NK-92 (cell line): Measurements from ENCODE around the gene IL1RAPL1.

ENCODE experiments used
- DNase-seq: peaks from one replicate; lab custom pipeline; 2025; ENCODE audit not compliant: unreplicated experiment; lab: John Stamatoyannopoulos, UW

The IL1RAPL1 gene

DNA sequence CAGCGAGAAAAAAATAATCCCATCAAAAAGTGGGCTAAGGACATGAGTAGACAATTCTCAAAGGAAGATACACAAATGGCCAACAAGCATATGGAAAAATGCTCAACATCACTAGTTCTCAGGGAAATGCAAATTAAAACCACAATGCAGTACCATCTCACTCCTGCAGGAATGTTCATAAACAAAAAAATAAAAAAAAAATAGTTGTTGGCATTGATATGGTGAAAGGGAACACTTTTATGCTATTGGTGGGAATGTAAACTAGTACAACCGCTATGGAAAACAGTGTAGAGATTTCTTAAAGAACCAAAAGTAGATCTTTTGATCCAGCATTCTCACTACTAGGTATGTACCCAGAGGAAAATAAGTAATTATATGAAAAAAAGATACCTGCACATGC is 1119.8 kb downstream of the IL1RAPL1 start:
- no peak for DNase-seq

DNA sequence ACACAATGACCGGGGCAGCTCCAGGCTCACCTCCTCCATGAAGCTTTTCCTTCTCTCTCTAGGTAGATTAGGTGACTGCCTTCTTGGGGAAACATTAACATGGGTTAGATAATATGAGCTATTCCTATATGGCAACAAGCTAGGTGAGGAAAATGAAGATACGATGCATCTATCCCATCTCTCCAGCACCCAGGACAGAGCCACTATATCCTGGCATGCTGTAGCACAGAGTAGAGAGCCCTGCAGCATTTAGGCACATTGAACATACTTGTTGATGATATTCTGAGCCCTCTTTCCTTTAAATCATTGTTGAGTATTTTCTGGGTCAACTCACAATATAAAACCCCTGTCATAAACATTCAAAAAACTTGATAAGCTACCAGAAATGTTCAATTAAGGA is 1133.9 kb downstream of the IL1RAPL1 start:
- DNase-seq, result no peak

DNA sequence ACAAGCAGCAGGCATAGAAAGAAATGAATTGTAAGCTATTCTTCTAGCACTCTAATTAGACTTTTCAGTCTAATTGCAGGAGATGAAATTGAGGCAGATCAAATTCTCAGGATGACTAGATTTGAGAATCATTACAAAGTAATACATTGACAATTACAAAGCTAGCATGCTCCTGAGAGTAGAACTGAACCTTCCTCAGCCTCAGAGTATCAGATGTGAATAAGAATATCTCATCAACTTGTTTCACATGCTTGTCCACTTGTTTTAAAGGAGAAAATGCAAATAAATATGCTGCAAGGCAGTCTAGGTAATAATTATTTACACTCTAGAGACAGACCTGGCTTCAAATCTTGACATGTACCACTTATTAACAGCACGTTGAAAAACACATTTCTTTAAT is 1137.1 kb downstream of the IL1RAPL1 start:
- DNase-seq, result no peak

DNA sequence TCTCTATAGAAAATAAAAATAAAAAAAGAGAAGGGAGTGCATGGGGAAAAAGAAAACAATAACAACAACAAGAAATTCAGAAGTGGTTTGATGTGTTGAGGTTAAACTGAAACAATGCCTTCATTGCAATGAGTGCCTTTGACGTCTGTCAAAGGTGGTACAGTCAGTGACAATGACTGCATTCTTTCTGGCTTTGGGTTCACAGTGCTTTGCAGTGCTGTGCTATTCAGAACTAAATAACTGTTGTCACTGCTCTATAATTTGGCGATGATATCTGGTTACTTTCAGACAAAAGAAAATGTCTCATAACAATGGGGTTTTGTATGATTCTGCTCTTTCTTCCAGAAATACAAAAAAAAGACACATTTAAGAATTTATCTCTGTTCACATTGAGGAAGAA is 1139.6 kb downstream of the IL1RAPL1 start:
- DNase-seq, result no peak

DNA sequence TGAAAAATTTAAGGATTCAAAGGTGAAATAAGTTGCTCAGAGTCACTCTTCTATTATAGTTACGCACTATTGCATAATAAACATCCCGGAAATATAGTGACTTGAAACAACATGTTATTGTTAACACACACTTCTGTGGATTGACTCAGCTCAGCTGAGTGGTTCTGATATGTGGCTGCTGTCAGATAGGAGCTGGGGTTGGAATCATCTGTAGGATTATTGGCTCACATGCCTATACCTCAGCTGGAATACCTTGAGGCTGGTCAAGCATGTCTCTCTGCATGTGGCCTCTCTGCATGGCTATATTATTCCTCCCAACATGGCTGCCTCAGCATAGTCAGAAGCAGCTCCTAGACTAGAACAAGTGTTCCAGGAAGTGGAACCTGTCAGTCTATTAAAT is 1141.4 kb downstream of the IL1RAPL1 start:
- no peak for DNase-seq

DNA sequence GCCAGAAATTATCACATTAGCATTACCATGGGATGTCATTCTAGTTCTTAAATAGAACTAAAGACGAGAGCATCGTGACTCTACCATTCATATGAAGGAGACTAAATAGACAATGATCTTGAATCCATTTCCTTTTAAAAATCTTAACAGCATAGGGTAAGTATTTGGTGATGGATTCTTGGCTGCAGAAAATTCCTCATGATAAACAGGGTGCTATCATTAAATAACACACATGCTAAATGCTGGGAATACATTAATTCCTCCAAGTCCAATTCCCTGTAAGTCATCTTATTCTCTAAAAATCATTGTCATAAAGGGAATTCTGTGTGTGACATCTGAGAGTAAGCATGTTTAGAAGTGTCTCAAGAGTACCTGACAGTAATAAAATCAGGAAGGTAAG is 1157.7 kb downstream of the IL1RAPL1 start:
- DNase-seq, result no peak

DNA sequence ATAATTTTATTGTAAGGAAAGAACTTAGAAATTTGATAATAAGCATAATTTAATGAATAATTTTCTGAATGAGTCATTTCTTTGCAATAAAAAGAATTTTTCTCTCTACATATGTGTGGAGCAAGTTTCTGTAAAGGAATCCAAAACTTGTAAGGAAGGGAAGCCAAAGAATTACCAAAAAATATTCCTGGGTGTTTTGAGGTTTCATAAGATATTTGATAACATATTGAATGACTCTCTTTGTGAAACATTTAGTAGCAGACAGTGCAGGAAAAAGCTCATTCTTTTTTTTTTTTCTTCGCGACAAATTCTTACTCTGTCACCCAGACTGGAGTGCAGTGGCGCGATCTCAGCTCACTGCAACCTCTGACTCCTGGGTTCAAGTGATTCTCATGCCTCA is 1159.1 kb downstream of the IL1RAPL1 start:
- DNase-seq, result no peak

DNA sequence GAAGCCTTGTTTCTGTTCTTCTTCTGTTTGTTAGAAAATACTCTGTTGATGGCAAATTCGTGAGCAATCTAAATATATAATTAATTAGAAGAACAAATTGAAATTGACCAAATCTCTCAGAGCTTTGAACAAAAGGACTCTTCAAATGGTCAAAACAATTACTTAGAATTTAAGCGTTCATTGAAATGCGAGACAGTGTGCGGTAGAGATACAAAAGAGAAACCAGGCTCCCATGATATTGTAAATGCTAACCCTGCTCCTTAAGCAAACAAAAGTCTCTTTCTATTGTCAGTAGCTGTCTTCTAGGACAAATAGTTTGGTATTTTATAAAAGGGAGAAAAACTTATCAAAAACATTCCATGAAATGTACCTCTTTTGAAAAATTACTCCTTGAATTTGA is 1174.8 kb downstream of the IL1RAPL1 start:
- no peak for DNase-seq

DNA sequence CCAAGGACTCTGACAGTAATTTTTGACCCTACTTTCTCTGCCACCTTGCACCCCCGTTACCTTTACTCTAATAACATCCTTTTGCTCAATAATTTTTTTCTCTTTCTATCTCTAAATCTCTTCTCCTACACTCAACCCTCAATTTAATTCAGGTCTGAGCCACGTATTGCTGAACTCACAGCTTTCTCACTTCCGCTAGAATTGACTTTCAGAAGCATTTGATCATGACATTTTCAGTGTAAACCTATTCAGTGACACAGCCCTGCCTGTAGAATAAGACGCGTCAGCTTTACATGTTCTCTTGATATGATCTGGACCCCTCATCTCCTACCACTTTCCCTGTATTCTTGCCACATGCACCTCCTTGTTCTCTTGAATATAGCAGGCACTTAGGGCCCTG is 1188.6 kb downstream of the IL1RAPL1 start:
- no peak for DNase-seq

DNA sequence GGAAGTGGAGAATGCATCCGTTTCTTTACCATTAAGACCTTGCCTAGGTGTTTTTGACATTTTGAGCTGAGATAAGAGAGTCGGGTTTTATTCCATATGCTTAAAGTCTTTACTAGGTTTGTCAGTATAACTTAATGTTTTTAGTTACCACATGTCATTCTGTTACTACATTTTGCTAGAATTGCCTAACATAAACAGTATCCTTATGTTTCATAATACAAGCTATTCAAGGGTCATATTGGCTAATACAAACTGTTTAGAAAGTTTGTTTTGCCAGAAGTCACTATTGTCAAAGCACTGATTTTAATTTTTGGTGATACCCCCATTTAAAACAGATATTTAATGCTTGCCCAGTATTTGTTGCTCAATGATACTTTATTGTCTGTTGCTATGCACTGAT is 1200.4 kb downstream of the IL1RAPL1 start:
- DNase-seq, result no peak

DNA sequence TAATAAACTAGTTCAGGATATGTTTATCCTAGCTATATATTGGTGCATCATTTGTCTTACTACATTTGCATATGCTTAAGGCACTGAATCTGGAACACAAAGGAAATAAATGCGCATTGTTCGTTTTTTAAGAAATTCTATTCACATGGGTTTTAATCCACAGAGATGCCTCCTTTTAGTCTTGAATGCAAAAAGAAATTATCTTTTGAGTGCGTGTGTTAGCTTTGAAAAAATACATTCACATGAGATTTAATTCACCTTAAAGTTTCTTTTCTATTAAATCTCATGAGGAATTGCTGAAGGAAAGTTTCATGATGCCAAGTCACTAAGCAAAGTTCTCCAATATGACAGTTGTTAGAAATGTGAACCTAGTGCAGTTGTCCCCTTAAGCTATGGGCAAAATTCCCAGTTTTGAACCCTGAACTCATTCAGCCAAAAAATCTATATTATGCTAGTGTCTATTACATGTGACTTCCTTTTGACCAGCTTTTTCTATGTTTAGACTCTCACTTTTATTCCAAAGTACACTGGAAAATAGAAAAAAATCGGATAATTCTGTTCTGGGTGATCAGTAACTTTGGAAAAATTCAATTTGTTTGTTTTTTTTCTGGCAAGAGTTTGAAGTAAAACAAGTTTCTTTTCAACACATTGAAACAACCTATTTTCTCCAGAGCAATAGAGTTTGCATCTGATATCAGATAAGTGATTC is 1201.9 kb downstream of the IL1RAPL1 start:
- no peak for DNase-seq

DNA sequence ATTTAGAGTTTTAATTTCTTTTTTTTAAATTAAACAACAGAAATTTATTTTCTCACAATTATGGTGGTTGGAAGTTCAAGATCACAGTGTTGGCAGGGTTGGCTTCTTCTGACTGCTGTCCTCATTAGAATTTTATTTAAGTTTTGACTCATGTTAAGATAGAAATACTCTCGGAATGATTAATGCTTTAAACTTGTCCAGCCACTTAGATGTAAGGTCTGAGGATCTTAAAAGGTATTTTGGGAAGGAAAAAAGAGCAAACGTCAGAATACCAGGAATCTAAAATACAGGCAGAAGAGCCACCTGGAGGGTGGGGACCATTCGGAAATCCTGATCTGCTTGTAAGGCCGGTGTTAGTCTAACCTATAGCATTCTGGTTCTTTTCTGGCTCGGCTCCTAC is 1205.1 kb downstream of the IL1RAPL1 start:
- no peak for DNase-seq

DNA sequence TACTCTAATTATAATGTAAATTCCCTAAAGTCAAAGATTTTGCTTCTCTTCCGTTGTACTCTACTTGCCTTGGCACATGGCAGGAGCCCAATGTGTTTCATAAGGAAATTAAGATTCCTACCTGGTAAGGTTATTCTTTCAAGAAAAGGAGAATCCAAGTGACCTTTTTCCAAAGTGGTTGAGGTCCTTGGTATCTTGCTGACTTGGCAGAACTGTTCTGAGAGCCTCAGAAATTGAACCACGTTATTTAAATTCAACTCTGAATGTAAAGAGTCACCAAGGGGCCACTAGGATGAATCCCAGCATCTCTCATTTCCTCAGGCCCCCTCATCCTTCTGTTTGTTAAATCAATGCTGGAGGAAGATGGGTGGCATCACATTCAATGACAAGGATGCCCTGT is 1209.9 kb downstream of the IL1RAPL1 start:
- DNase-seq, result no peak

DNA sequence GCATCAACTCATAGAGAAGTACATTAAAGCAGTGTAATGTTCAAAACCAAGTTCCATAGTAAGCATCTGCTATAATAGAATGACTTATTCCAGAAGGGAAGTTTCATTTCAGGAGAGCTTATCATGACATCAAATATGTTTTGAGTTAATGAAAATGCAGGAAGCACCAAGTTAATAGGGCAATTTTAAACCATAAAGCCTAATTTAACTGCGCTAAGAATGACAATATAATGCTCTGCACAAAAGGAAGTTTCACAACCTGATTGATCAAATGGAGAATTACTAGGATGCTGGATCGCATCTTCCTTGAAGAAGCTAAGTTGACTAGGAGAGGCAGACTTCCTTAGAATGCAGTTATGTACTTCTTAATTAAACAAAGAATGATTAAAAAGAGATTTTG is 1211.2 kb downstream of the IL1RAPL1 start:
- no peak for DNase-seq

DNA sequence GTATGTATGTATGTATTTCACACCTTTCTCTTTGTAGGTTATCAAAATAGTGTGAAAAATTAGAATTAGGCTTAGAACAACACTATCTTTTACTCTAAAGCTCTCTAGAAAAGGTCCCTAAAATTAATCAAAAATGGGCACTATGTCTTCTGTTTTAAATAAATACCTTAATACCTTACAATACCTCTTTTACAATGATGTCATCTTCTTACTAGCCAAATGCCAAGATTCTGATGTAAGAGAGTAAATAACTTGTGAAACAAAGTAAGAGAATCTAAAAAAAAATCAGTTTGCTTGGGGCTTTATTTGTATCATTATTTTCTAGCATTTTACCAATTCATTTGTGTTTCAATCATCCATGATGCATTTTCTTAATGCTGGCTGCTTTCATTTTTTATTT is 1225.9 kb downstream of the IL1RAPL1 start:
- DNase-seq, result no peak

DNA sequence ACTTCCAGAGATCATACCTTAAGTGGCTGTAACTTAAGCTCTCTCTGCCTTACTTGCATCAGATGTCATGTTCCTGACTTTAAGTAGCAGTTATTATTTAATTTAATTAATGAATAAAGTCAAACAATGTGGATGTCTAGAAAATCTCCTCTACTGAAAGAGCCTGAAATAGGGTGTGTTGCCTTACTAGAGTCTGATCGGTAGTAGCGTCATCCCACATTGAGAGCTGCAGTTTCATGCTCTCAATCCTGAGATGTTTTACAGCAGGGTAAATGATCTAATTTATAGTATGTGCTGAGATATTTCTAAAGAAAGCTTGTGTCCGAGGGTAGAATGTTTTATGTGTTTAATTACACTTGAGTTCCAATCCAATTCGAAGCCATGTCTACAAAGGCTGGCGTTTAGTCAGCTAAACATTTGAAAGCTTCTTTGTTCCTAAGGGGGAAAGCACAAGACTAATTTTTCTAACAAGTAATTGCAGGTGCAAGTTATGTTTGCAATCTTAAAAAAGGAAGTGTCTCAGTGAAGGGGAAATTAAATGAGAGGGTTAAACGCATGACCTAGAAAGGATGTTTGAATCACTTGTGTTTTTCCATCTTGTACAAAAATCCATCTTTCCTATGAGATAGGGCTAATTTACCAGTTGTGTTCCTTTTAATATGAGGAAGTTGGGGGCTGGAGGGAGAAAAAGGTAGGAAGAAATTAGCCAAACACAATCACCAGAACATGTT is 1237.1 kb downstream of the IL1RAPL1 start:
- DNase-seq, result no peak

DNA sequence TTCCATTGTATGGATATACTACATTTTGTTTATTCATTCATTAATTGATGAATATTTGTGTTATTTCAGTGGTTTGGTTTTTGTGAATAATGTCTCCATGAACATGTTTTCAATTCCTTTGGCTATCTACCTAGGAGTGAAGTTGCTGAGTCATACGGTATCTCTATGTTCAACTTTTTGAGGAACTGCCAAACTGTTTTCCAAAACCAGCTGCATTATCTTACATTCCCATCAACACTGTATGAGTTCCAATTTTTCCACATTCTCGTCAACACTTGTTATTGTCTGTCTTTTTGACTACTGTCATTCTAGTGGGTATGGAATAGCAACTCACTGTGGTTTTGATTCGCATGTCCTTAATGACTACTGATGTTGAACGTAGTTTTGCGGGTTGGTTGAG is 1239.5 kb downstream of the IL1RAPL1 start:
- no peak for DNase-seq

DNA sequence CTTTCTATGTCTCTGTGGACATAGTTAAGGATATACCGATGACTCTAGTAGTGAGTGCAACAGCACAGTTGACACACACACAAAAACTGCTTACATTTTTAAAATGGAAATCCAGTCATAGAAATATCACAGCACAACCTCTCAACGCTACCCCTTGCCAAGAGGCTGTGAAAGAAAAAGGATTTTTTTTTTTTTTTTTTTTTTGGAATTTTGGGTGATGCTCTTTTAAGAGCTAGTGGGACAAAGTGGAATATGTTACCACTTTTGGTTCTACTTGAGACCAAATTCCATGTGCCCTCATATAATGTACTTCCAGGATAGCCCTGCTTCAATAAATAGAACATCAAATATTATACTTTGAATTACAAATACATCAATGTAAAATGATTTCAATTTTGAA is 1247.1 kb downstream of the IL1RAPL1 start:
- no peak for DNase-seq

DNA sequence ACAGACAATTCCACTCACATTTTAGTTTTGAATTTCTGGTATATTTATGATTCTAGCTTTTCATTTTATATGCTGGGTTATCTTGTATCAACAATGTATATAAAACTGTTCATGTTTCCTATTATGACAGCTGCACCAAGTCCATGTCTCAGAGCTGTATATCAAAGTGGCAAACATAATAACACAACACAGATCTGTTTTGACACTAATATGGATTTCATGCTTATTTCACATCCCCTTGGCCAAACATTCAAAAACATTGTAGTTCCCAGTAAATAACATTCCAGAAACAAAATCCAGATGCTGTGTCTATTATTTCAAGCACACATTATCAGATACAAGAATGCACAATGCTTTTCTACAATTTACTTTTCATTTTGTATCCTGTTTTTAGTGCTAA is 1247.5 kb downstream of the IL1RAPL1 start:
- DNase-seq, result no peak

DNA sequence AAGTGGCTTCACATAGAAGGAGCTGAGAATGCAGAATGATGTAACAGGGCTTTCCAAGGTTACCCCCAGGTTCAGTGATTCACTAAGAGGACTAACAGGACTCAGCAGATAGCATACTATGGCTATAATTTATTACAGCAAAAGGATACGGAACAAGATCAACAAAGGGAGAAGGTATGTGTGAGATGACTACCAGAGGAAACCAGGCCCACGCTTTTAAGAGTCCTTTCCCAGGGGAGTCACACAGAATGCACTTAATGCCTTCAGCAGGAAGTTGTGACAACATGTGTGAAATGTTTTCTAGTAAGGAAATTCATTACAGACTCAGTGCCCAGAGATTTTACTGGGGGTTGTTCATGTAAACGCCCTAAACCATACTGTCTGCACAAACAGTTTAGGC is 1254.5 kb downstream of the IL1RAPL1 start:
- DNase-seq, result no peak

DNA sequence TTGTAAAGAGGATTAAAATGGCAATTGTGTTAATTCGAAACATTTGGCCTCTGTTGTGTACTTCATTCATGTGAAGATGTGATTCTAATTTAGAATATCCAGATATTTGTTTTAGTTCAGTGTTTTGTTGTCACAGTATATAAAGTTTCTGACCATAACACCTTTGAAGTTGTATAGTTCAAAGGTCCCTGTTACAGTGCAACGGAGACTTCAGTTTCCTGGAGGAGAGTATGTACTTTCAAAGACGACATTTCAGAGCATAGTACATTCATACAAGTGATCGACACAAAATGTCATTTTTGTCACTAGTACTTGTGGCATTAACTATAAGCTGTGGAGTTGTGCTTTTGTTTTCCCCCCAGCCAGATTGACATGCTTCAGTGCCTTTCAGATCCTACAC is 1255.3 kb downstream of the IL1RAPL1 start:
- DNase-seq, result no peak

DNA sequence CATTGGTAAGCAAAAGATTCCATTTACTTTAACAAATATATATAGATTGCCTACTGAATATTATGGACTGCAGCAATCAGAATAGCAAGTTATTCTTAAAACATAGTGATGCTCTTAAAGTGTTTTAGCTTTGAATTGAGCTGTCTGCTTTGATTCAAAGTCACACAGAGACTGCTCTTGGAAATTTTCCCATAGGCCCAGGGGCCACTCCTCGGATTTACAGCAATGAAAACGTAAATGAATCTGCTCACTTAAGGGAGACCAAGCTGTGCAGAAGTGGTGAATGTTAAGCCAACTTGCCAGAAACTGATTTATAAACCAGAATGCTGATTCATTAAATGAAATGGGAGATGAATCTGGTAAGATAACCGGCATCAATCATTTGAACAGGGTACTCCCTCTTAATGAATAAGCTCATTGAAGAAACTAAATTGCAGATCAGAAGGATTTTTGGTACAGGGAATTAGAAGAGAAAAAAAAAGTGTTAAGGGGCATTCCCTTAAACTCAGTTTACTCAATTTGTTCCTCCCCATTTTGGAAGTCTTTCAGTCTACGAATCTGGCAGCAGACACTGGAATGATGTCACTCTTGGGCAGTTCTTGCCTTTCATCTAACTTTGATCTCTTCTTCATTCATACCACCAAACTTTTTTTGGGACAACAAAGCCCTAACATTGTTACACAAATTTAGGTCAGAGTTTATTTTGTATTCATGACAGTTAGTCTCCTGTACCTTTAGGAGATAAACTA is 1264.8 kb downstream of the IL1RAPL1 start:
- DNase-seq, result no peak
